ENCODE results near the gene RNU1-2. TPM values are rescaled to one million over a fixed set of nuclear protein-coding genes. Genes with fewer than 3 reads are reported as not detected.

The RNU1-2 gene
- total and polyA plus RNA-seq, 2 of the 8 experiments (the other 6 are each of a cell fraction or from before 2014, with no cell fraction given) = 145 to 1,303 TPM

DNA sequence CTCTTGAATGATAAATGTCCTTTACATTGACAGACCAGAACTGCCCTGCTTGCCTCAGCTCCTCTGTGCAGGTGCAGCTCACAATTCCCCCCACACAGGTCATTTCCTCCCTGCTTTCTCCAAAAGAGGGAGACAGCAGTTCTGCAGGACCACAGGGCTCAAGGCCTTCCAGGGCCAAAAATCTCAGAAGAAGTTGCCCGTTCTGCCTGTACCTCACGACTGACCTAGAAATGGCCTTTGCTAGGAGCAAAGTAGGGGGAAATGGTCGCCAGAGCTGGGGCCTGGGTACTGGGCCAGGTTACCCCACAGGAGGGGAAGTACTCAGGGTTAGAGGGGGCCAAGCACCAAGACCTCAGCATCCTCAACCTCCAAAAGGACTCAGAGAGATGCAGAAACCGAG, 11.1 kb downstream of the RNU1-2 start:
- no peak for FAIRE-seq
- Histone ChIP-seq H3K4me2 (ENCODE audit: insufficient read depth in 1 of 2, low read depth in 2 of 2, low read length in 2 of 2) (no peak overlapping the region), H4K5ac (ENCODE audit: insufficient read length, low read depth, low read length) (no peak overlapping the region), H2BK12ac (ENCODE audit: low read depth, low read length) (no peak overlapping the region), H3K18ac (ENCODE audit: extremely low read depth, low read length) (no peak overlapping the region), H3K79me1 (ENCODE audit: low read depth, low read length) (no peaks in the 10 kb centered on the region), H3K23me2 (ENCODE audit: low read depth, low read length) (peaks cover 4% of the 10 kb centered on the region; the same call in 1 of the 2 replicates), H3K4me1 (replicated peaks in 1 of 4; ENCODE audit: control insufficient read depth in 3 of 4, insufficient read depth in 4 of 4, low read length in 3 of 4) (peaks cover 0 to 3% (median 0%) of the 10 kb centered on the region in 4 experiments; a peak in 3 of 7 replicates), H3K9me3 (ENCODE audit: insufficient read depth in 2 of 2, low read depth in 1 of 2, low read length in 1 of 2) (peaks cover 0 to 3% of the 10 kb centered on the region in 2 experiments; a peak in 1 of 4 replicates), H3K36me3 (ENCODE audit: control insufficient read depth in 2 of 4, insufficient read depth in 4 of 4, low read length in 3 of 4) (no peaks in the 10 kb centered on the region), H4K20me1 (replicated peaks in 1 of 2; ENCODE audit: control insufficient read depth in 1 of 2, insufficient read depth in 2 of 2, low read length in 2 of 2) (no peaks in the 10 kb centered on the region), H3K14ac (ENCODE audit: insufficient read length) (no peak overlapping the region), H2BK20ac (ENCODE audit: low read length) (no peak overlapping the region), H2AK5ac (ENCODE audit: low read depth, low read length) (no peak overlapping the region), H2BK5ac (ENCODE audit: low read depth, low read length) (no peak overlapping the region), H2BK15ac (ENCODE audit: low read length) (no peak overlapping the region), H3K23ac (ENCODE audit: insufficient read length) (no peak overlapping the region), H3K79me2 (ENCODE audit: control insufficient read depth in 1 of 2, insufficient read depth in 2 of 2, low read length in 2 of 2) (no peaks in the 10 kb centered on the region), H4K91ac (replicated peaks; ENCODE audit: insufficient read length, low read length) (no peak overlapping the region), H3K56ac (replicated peaks; ENCODE audit: insufficient read length, low read depth, low read length) (no peak overlapping the region), H3K27me3 (replicated peaks in 1 of 4; ENCODE audit: control insufficient read depth in 3 of 4, extremely low read depth in 1 of 4, insufficient read depth in 3 of 4, low read length in 3 of 4) (no peaks in the 10 kb centered on the region), H2BK120ac (replicated peaks; ENCODE audit: low read depth, low read length) (no peak overlapping the region), H2AFZ (ENCODE audit: low read length) (no peak overlapping the region), H3K27ac (ENCODE audit: low read depth, low read length) (no peak overlapping the region), H3K9ac (replicated peaks in 1 of 4; ENCODE audit: extremely low read depth in 1 of 4, low read depth in 3 of 4, low read length in 3 of 4) (no peak overlapping the region), H3K4me3 (ENCODE audit: extremely low read depth in 1 of 4, insufficient read depth in 2 of 4, low read depth in 3 of 4, low read length in 4 of 4) (no peak overlapping the region), H3K4ac (replicated peaks; ENCODE audit: insufficient read length, low read depth, low read length) (no peak overlapping the region), H4K8ac (ENCODE audit: extremely low read depth, insufficient read depth, low read length) (no peak overlapping the region)
- ChIA-PET CTCF (ENCODE audit: partially characterized antibody) (interaction anchor here (0.7 to 0.9 kb wide), 3 partner anchors 11 to 15 kb away, joined by 3 read pairs; partner anchors contain the start of gene CROCC), POLR2A (ENCODE audit: partially characterized antibody) (interaction anchor here (0.8 to 1.2 kb wide), 2 partner anchors 11 to 15 kb away, joined by 3 read pairs; partner anchors contain the start of gene CROCC)
- WGBS, 2 experiments (ENCODE audit: extremely low coverage in 1 of 2, insufficient coverage in 1 of 2, insufficient read length in 1 of 2, insufficient replicate concordance in 2 of 2, low coverage in 1 of 2, low lambda C conversion rate in 2 of 2, missing lambda C conversion rate in 1 of 2) = 92% methylated on average over 4 of the region's 4 CpGs; no CpG with 5 or more reads in 1 of the 2 experiments
- DNase-seq (ENCODE audit: low read depth in 1 of 2, low spot score in 2 of 2) = no peak
- TF ChIP-seq USF2 (IDR thresholded peaks at IDR 0.05; ENCODE audit: low read length) = no peak
- no peak for TF ChIP-seq POU5F1 (IDR thresholded peaks at IDR 0.05; ENCODE audit: low read depth, low read length)
- TF ChIP-seq, protein P1, sequence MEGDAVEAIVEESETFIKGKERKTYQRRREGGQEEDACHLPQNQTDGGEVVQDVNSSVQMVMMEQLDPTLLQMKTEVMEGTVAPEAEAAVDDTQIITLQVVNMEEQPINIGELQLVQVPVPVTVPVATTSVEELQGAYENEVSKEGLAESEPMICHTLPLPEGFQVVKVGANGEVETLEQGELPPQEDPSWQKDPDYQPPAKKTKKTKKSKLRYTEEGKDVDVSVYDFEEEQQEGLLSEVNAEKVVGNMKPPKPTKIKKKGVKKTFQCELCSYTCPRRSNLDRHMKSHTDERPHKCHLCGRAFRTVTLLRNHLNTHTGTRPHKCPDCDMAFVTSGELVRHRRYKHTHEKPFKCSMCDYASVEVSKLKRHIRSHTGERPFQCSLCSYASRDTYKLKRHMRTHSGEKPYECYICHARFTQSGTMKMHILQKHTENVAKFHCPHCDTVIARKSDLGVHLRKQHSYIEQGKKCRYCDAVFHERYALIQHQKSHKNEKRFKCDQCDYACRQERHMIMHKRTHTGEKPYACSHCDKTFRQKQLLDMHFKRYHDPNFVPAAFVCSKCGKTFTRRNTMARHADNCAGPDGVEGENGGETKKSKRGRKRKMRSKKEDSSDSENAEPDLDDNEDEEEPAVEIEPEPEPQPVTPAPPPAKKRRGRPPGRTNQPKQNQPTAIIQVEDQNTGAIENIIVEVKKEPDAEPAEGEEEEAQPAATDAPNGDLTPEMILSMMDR (IDR thresholded peaks at IDR 0.05; ENCODE audit: control extremely low read depth in 1 of 3, insufficient read depth in 1 of 3, low read depth in 1 of 3, low read length in 3 of 3) = no peak
- no peak for TF ChIP-seq JUN (IDR thresholded peaks at IDR 0.05; ENCODE audit: low read depth, low read length)
- TF ChIP-seq ASH2L (IDR thresholded peaks at IDR 0.05; ENCODE audit: low read length) = no peak
- no peak for TF ChIP-seq CBX8 (IDR thresholded peaks at IDR 0.05; ENCODE audit: borderline replicate concordance, low read depth, low read length)
- no peak for TF ChIP-seq CREB1 (IDR thresholded peaks at IDR 0.05)
- TF ChIP-seq HDAC6 (IDR thresholded peaks at IDR 0.05; ENCODE audit: low read depth, low read length) = no peak
- TF ChIP-seq KDM5A (IDR thresholded peaks at IDR 0.05; ENCODE audit: low read length) = no peak
- no peak for TF ChIP-seq E2F6 (IDR thresholded peaks at IDR 0.05)

Measured in H1 (cell line).